BE2C (cell line): ENCODE measurements around the gene NFASC.

Experiments
- DNase-seq: peaks from one replicate; pipeline ENCODE4 v3.0.0-alpha.2; 2020
- H3K27me3 ChIP-seq: fragments of 250-450 bp; sonication (Bioruptor Pico); 2 replicates; pipeline ENCODE4 v1.5.1; 2020; ENCODE audit warnings: mild to moderate bottlenecking
- H3K36me3 ChIP-seq: fragments of 250-450 bp; sonication (Bioruptor Pico); 2 replicates; pipeline ENCODE4 v1.5.1; 2020; ENCODE audit warnings: mild to moderate bottlenecking
- H3K4me1 ChIP-seq: fragments of 250-450 bp; sonication (Bioruptor Pico); 2 replicates; pipeline ENCODE4 v1.5.1; 2020
- H3K4me3 ChIP-seq: 2 replicates; pipeline ENCODE4 v1.5.1; 2011; ENCODE audit warnings: low read depth, low read length
- H3K9me3 ChIP-seq: fragments of 250-450 bp; sonication (Bioruptor Pico); 2 replicates; pipeline ENCODE4 v1.5.1; 2020
- TF ChIP-seq, protein P1 (sequence below): IDR thresholded peaks from 2 replicates; pipeline ENCODE4 v1.5.1; 2012; ENCODE audit warnings: mild to moderate bottlenecking, low read depth, low read length

Gene NFASC

DNA sequence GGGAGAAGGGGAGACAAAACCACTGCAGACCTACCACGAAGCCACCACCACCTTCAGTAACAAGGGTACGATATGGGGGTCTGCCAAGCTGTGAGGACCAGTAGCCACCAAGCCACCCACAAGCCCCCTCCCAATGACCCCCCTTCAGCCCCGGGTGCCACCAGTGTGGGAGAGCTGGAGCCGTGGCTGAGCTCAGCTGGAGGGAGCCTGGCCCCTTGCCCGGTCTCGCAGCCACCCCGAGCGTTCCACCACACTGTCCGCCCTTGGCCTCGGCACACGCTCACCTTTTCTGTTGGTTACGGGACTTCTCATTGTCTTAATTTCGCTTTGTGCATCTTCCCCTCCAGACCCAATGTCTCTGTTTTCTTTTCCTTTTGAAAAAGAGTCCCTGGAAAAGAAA, 145.9 kb downstream of the NFASC start:
- Histone ChIP-seq H3K4me3 (no peak overlapping the region), H3K36me3 (no peaks in the 10 kb centered on the region), H3K27me3 (no peaks in the 10 kb centered on the region), H3K4me1 (peaks cover 8% of the 10 kb centered on the region), H3K9me3 (no peaks in the 10 kb centered on the region)
- TF ChIP-seq, protein P1, sequence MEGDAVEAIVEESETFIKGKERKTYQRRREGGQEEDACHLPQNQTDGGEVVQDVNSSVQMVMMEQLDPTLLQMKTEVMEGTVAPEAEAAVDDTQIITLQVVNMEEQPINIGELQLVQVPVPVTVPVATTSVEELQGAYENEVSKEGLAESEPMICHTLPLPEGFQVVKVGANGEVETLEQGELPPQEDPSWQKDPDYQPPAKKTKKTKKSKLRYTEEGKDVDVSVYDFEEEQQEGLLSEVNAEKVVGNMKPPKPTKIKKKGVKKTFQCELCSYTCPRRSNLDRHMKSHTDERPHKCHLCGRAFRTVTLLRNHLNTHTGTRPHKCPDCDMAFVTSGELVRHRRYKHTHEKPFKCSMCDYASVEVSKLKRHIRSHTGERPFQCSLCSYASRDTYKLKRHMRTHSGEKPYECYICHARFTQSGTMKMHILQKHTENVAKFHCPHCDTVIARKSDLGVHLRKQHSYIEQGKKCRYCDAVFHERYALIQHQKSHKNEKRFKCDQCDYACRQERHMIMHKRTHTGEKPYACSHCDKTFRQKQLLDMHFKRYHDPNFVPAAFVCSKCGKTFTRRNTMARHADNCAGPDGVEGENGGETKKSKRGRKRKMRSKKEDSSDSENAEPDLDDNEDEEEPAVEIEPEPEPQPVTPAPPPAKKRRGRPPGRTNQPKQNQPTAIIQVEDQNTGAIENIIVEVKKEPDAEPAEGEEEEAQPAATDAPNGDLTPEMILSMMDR = no peak
- DNase-seq = no peak

DNA sequence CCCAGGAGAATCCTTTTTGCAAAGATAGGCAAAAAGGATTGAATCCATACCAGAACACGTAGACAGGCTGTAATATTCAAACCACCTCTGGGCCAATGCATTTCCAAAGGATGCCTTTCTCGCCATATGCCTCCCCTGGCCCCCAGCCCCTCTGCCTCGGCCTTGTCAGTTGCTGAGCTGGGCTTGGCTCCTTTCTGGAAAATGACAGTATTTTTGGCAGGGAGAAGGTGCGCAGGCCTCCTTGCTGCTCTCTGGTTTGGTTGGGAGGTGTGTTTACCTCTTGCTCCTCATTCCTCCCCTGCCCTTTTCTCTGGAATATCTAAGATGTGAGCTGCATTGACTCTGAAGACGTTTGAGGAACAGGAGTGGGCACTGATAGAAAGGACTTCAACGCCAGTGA, 146.3 kb downstream of the NFASC start:
- Histone ChIP-seq H3K27me3 (no peaks in the 10 kb centered on the region), H3K4me1 (peaks cover 8% of the 10 kb centered on the region), H3K36me3 (no peaks in the 10 kb centered on the region), H3K9me3 (no peaks in the 10 kb centered on the region), H3K4me3 (no peak overlapping the region)
- no peak for DNase-seq
- TF ChIP-seq, protein P1 = no peak

DNA sequence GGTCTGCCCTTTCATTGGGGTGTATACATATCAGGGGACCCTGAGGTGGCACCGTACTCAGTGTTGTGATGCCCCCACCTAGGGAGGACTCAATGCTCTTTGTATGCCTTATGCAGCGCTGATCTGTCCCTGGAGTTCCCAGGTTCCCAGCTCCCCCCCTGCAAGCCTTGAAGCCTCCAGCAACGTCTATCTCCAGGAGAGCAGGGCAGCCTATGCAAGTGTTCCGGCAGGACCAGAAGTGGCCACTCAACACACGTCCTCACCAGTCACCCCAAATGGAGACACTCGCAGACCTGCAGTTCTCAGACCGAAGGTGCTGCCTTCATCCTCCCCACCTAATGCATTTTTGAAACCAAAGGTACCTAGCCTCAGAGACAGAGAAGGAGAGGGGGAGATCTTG, 147.1 kb downstream of the NFASC start:
- Histone ChIP-seq H3K4me3 (no peak overlapping the region), H3K4me1 (peaks cover 8% of the 10 kb centered on the region), H3K9me3 (no peaks in the 10 kb centered on the region), H3K36me3 (no peaks in the 10 kb centered on the region), H3K27me3 (no peaks in the 10 kb centered on the region)
- no peak for DNase-seq
- TF ChIP-seq, protein P1 = no peak

DNA sequence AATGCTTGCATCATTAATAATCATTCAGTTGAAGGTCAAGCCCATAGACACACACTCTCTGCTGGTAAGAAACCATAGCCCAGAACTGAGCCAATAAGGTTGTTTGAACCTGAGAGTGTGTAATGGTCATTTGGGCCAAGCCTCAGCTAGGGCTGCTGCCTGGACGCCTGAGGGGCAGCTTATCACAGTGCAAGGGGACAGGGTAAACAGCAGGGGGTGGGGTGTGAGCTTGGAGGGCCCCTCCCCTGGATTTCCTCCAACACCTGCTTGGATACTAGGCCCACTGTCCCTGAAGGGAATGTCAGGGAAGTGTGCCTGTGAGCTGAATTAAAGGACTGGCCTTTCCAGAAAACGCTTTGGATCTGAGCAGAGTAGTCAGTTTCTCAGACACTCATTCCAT, 147.7 kb downstream of the NFASC start:
- H3K27me3 ChIP-seq = no peaks in the 10 kb centered on the region
- no peaks in the 10 kb centered on the region for H3K9me3 ChIP-seq
- TF ChIP-seq, protein P1 = no peak
- peaks cover 8% of the 10 kb centered on the region for H3K4me1 ChIP-seq
- H3K4me3 ChIP-seq = no peak overlapping the region
- no peak for DNase-seq
- no peaks in the 10 kb centered on the region for H3K36me3 ChIP-seq

DNA sequence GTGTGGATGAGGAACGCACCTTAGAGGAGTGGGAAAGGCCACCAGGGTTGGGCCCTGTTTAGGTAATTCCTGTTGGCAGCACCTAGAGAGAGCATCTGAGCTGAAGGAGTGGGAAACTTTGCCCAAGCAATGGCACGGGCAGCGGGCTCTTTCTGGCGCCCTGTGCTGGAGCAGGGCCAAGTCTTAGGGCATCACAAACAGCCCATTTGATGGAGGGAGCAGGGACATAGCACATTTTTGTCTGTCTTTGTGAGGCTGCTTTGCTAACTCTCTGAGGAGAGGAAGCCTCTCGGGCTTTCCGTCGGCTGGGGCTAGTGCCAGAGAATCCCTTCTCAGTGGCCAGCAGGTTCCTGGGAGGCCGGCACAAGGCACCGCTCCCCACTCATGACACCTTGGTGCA, 149.8 kb downstream of the NFASC start:
- no peak for DNase-seq
- no peaks in the 10 kb centered on the region for H3K9me3 ChIP-seq
- no peaks in the 10 kb centered on the region for H3K4me1 ChIP-seq
- H3K4me3 ChIP-seq = no peak overlapping the region
- no peaks in the 10 kb centered on the region for H3K36me3 ChIP-seq
- TF ChIP-seq, protein P1 = no peak
- H3K27me3 ChIP-seq = no peaks in the 10 kb centered on the region

DNA sequence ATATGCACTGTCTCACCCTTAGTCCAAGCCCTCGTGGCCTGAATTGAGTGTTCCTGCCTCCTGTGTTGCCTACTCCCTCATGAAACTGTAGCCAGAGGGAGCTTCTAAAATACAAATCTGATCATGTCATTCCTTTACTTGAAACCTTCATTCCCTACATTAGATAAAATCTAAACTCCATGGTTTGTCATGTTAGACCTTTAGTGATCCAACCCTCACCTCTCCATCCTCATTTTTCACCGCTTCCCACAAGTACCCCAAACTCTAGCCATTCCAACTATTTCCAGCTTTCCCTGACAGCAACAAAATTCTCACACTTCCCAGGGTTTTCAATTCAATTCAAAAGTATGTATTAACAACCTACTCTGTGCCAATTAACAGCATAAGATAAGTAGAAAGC, 154.0 kb downstream of the NFASC start:
- TF ChIP-seq, protein P1 = no peak
- DNase-seq = no peak
- Histone ChIP-seq H3K4me1 (no peaks in the 10 kb centered on the region), H3K36me3 (no peaks in the 10 kb centered on the region), H3K9me3 (no peaks in the 10 kb centered on the region), H3K27me3 (no peaks in the 10 kb centered on the region; the same call in 1 of the 2 replicates), H3K4me3 (no peak overlapping the region)
